ENCODE data around the gene PHACTR3. TPM values are rescaled to one million over a fixed set of nuclear protein-coding genes. Genes with fewer than 3 reads are reported as not detected.

PHACTR3 gene
- total and polyA plus RNA-seq, 4 donors: 0.14 to 0.42 (median 0.17) TPM

- no peaks in the 10 kb centered on the region for H3K36me3 ChIP-seq (ENCODE audit: control insufficient read depth in 4 of 4, insufficient read depth in 3 of 4, low read depth in 1 of 4, low read length in 3 of 4)
- no peaks in the 10 kb centered on the region for H3K9me3 ChIP-seq (ENCODE audit: control insufficient read depth in 4 of 4, low read length in 3 of 4)
- no peaks in the 10 kb centered on the region for H3K4me1 ChIP-seq (ENCODE audit: control insufficient read depth in 4 of 4, insufficient read depth in 4 of 4, low read length in 3 of 4)
- no peak for TF ChIP-seq TAF1 (conservative IDR thresholded peaks at IDR 0.05)
- TF ChIP-seq FOXA2 (IDR thresholded peaks at IDR 0.05): no peak
- TF ChIP-seq ATF3 (IDR thresholded peaks at IDR 0.05): no peak
- TF ChIP-seq HNF4G (IDR thresholded peaks at IDR 0.05): no peak
- TF ChIP-seq REST (IDR thresholded peaks at IDR 0.05): no peak
- H3K27ac ChIP-seq (ENCODE audit: low read depth in 1 of 2, low read length in 2 of 2): no peak overlapping the region
- 46% methylated on average over 10 of the region's 10 CpGs for WGBS
- DNase-seq (ENCODE audit: low spot score): no peak
- H3K4me3 ChIP-seq (ENCODE audit: low read depth in 1 of 3, low read length in 3 of 3): no peak overlapping the region
- peaks cover 0 to 4% (median 2%) of the 10 kb centered on the region in 4 donors for H3K27me3 ChIP-seq (ENCODE audit: control insufficient read depth in 4 of 4, insufficient read depth in 4 of 4, low read length in 3 of 4)
- H3K9ac ChIP-seq (ENCODE audit: low read depth in 1 of 2, low read length in 2 of 2): no peak overlapping the region
Observed at GRCh38 chr20:59724457-59725366, 120.4 kb downstream of the PHACTR3 start.

- Histone ChIP-seq H3K9ac (ENCODE audit: low read depth in 1 of 2, low read length in 2 of 2) (no peak overlapping the region), H3K27me3 (ENCODE audit: control insufficient read depth in 4 of 4, insufficient read depth in 4 of 4, low read length in 3 of 4) (peaks cover 0 to 8% (median 2%) of the 10 kb centered on the region in 4 donors), H3K4me1 (ENCODE audit: control insufficient read depth in 4 of 4, insufficient read depth in 4 of 4, low read length in 3 of 4) (no peaks in the 10 kb centered on the region), H3K9me3 (ENCODE audit: control insufficient read depth in 4 of 4, low read length in 3 of 4) (no peaks in the 10 kb centered on the region), H3K4me3 (ENCODE audit: low read depth in 1 of 3, low read length in 3 of 3) (no peak overlapping the region), H3K27ac (ENCODE audit: low read depth in 1 of 2, low read length in 2 of 2) (no peak overlapping the region), H3K36me3 (ENCODE audit: control insufficient read depth in 4 of 4, insufficient read depth in 3 of 4, low read depth in 1 of 4, low read length in 3 of 4) (no peaks in the 10 kb centered on the region)
- WGBS: 72% methylated on average over 8 of the region's 8 CpGs
- no peak for DNase-seq (ENCODE audit: low spot score)
- TF ChIP-seq FOXA2 (IDR thresholded peaks at IDR 0.05): no peak
- no peak for TF ChIP-seq GABPA (IDR thresholded peaks at IDR 0.05 in 1 of 2, conservative IDR thresholded peaks at IDR 0.05 in 1 of 2)
- no peak for TF ChIP-seq MAX (IDR thresholded peaks at IDR 0.05)
- TF ChIP-seq FOXA1 (IDR thresholded peaks at IDR 0.05): no peak
- TF ChIP-seq SP1 (IDR thresholded peaks at IDR 0.05): no peak
- no peak for TF ChIP-seq ATF3 (IDR thresholded peaks at IDR 0.05)
- TF ChIP-seq REST (IDR thresholded peaks at IDR 0.05): no peak
- no peak for TF ChIP-seq HNF4G (IDR thresholded peaks at IDR 0.05)
- no peak for TF ChIP-seq HNF4A (conservative IDR thresholded peaks at IDR 0.05)
- TF ChIP-seq TAF1 (conservative IDR thresholded peaks at IDR 0.05): no peak
- TF ChIP-seq YY1 (IDR thresholded peaks at IDR 0.05): no peak
- TF ChIP-seq CTCF (IDR thresholded peaks at IDR 0.05; ENCODE audit: low read depth, low read length, missing input control): no peak
- TF ChIP-seq EGR1 (IDR thresholded peaks at IDR 0.05; ENCODE audit: low read depth in 2 of 2): no peak
- TF ChIP-seq RXRA (IDR thresholded peaks at IDR 0.05): no peak
- TF ChIP-seq NR2F2 (IDR thresholded peaks at IDR 0.05): no peak
- TF ChIP-seq RAD21 (IDR thresholded peaks at IDR 0.05): no peak
- TF ChIP-seq ZBTB33 (IDR thresholded peaks at IDR 0.05): no peak
Observed at GRCh38 chr20:59725476-59726280, 121.3 kb downstream of the PHACTR3 start.

Measured in liver (tissue), 9 donors.